NCI-H2227 (cell line): ENCODE measurements around the gene UBE2Z.
A peak's percentile ranks its signal among the peaks of the same experiment; 100 is the strongest.
"Not testable (repeated sequence)": the region's sequence is repeated elsewhere in the genome, so short reads cannot be mapped to it uniquely, and the experiment has no call there.

Experiments
- DNase-seq: peaks from one replicate; lab custom pipeline; 2025; ENCODE audit not compliant: unreplicated experiment; lab: John Stamatoyannopoulos, UW

The UBE2Z gene

GRCh38 chr17:48903401-48903800 lies 4.8 kb upstream of the UBE2Z start:
- no peak for DNase-seq

DNA sequence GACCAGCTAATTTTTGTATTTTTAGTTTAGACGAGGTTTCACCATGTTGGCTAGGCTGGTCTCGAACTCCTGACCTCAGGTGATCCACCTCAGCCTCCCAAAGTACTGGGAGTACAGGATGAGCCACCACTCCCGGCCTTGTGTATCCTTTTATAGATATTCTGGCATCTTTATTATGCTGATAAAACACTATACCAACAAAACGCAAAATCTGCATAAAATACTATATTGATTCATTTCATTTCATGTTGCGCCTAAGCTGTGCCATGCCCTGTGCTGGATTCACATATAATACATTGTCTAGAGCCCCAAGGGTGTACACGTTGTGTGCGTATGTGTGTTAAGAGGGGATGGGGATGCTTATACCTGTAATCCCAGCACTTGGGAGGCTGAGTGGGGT lies 3.8 kb upstream of the UBE2Z start:
- DNase-seq = no peak

DNA sequence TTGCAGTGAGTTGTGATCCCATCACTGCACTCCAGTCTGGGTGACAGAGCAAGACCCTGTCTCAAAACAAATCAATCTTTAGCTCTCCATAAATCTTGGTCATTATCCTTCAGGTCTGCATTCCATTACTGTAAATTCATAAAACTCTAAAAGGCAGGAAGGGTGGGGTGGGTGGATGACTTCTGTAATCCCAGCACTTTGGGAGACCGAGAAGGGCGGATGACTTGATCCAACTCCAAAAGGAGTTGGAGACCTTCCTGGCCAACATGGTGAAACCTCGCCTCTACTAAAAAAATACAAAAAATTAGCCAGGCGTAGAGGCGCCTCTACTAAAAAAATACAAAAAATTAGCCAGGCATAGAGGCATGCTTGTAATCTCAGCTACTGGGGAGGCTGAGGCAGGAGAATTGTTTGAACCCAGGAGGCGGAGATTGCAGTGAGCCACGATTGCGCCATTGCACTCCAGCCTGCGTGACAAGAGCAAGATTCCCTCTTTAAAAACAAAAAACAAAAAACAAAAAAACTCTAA lies 2.2 kb upstream of the UBE2Z start:
- no peak for DNase-seq

- peak; percentile 62 for DNase-seq
These were observed 527 bp upstream of the UBE2Z start for GRCh38 chr17:48907713-48908046.

- peak; percentile 88 for DNase-seq
These were observed 717 bp downstream of the UBE2Z start for GRCh38 chr17:48908853-48909394.

DNA sequence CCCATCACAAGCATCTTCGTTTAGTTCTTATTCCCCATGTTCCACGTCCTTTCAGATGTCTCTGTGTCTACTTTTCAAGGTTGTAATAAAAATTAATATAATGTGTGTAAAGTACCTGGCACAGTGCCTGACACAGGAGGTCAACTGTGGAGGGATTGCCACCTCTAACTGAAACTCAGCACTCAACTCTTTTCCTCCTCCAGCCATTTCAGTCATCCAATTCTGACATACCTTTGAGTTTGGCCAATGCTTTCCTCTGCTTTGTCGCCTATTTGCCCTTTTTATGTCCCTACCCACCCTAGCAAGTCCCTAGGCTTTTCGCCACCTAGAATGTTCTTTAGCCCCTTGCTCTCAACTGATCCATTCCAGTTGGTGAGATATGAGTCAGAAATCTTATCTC lies 1.6 kb downstream of the UBE2Z start:
- no peak for DNase-seq

DNA sequence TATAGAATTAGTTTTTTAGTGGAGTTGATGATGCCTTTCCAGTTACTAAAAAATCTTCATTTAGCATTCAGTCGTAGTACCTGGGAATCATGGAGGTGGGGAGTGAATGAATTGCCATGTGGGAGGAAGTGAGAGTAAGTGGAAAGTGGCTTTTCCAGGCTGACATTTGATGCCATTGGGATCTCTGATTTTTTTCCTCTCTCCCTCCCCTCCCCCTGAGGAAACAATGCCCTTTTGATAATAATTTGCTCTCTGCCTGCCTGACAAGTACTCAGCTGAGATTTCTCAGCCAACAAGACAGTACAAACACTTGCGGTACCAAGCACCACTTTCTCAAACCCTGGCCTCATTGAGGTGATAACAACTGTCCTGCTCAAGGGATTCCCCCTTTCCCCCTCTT lies 2.2 kb downstream of the UBE2Z start:
- no peak for DNase-seq

- DNase-seq = no peak
These were observed 4.3 kb downstream of the UBE2Z start for GRCh38 chr17:48912476-48912875.

- DNase-seq = no peak
These were observed 7.5 kb downstream of the UBE2Z start for GRCh38 chr17:48915459-48916282.

DNA sequence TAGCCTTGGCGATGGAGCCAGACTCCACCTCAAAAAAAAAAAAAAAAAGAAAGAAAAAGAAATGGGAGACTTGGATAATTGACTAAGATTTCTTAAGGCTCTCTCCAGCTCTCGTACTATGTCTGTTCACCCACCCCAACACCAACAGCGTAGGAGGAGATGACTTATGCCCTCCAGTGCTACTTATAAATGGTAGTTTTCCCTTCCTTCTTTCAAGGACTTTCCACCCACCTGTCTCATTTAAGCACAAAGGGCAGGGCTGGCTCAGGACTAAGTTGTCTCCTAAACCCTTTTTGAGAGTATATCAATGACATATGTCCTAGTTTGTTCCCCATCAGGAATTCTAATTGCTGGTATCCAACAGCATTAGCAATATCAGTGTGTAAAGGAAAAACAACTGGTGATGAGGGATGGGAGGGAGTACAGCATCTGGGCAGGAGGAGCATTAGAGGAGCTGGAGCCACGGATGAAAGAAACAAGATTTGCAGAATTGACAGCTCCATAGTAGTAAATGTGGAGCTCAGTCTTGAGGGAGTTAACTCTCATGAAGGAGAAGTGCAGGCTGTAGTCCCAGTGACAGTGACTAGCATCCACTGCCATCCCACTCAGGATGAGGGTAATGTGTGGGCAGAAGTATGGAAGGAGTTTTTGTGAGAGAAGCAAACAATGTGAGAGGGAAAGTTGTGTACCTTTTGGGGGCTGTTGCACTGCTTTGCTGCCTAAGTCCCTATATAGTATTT lies 17.2 kb downstream of the UBE2Z start:
- DNase-seq = no peak

- no peak for DNase-seq
These were observed 17.8 kb downstream of the UBE2Z start for GRCh38 chr17:48925991-48926342.

- DNase-seq = no peak
These were observed 20.0 kb downstream of the UBE2Z start for GRCh38 chr17:48927978-48928745.

GRCh38 chr17:48928876-48929811 lies 20.9 kb downstream of the UBE2Z start:
- DNase-seq = no peak

GRCh38 chr17:48929812-48930165 lies 21.6 kb downstream of the UBE2Z start:
- no peak for DNase-seq

DNA sequence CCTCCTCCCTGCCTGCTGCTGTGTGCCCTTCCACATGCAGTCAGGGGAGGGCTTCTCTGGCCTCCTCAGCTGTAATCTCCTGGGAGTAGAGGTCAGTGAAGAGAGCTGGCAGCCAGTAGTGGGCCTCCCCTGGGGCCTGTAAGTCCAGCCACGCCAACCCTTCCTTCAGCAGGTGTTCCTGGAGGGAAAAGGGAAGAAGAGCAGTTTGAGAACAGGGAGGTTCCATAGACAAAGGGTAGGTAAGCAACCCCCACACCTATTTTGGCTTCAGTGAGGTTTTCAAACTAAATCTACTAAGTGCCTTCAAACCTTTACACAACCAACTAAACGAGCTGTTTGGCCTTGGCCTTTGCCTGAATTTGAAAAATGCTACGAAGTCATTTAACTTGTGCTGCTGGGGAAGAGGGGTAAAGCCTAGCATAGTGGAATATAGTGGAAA lies 22.2 kb downstream of the UBE2Z start:
- DNase-seq = no peak

- no peak for DNase-seq
These were observed 24.8 kb downstream of the UBE2Z start for GRCh38 chr17:48933035-48933434.

GRCh38 chr17:48944515-48945260 lies 36.5 kb downstream of the UBE2Z start, which contains the start of gene SNF8:
TSS of gene SNF8 (minus strand) at chr17:48944842. CDS start at chr17:48944734, 108 bp downstream.
- peak; percentile 95 for DNase-seq

- DNase-seq = not testable (repeated sequence)
These were observed 37.0 kb downstream of the UBE2Z start for GRCh38 chr17:48945261-48945651.

DNA sequence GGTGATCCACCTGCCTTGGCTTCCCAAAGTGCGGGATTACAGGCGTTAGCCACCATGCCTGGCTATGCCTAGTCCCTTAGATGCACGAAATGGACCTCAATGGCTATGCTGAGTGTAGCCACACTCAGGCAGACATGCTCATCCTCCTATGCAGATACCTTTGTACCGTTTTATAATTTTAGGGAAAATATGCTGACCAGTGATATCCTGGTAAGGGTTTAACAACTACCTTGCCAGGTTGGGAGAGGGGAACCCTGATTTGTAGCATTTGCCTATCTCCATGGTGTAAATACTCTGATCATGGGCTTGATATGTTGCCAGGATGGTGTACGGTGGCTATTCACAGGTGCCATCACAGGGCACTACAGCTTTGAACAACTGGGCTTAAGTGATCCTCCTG lies 43.4 kb downstream of the UBE2Z start:
- no peak for DNase-seq
